GM19463 (cell line): ENCODE measurements around the gene RNASE8.
A peak's percentile ranks its signal among the peaks of the same experiment; 100 is the strongest.

Source experiments
- ATAC-seq: cut with Tn5 transposase; IDR thresholded peaks from one replicate; pipeline ENCODE4 v1.9.1; 2021; ENCODE audit warnings: mild to moderate bottlenecking, moderate library complexity; ENCODE audit not compliant: unreplicated experiment

The RNASE8 gene

DNA sequence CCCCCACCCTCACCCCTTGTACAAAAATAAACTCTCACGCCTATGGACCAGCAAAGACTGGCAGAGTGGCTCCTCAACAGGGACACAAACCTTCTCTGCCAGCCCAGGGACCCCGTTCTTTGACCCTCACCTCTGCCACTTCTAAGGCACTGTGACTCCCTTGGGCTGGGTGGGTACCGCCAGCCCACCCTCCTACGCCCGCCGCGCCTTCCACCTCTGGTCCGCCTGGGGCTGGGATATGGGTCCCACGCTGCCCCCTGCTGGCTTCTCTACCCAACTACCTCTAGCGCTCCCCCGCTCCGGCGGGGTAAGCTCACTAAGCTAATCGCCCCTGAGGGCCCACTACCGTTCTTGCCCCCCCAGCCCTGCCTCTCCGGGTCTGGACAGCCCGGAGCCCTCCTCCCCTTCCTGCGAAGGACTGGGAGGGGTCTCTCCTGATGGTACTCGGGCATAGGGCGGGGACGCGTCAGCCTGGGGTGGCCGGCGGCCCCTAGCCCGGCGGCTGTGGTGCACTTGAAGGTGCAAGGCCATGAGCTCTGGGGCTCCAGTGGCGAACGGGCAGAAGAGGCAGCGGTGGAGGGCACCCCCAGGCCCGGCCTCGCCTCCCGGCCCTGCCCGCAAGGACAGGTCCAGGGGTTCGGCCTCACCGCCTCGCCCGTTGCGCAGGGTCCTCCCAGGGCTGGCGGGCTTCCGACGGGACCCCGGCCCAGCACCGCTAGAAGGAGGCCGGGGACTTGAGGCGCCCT, 32.7 kb downstream of the RNASE8 start:
- ATAC-seq = no peak

DNA sequence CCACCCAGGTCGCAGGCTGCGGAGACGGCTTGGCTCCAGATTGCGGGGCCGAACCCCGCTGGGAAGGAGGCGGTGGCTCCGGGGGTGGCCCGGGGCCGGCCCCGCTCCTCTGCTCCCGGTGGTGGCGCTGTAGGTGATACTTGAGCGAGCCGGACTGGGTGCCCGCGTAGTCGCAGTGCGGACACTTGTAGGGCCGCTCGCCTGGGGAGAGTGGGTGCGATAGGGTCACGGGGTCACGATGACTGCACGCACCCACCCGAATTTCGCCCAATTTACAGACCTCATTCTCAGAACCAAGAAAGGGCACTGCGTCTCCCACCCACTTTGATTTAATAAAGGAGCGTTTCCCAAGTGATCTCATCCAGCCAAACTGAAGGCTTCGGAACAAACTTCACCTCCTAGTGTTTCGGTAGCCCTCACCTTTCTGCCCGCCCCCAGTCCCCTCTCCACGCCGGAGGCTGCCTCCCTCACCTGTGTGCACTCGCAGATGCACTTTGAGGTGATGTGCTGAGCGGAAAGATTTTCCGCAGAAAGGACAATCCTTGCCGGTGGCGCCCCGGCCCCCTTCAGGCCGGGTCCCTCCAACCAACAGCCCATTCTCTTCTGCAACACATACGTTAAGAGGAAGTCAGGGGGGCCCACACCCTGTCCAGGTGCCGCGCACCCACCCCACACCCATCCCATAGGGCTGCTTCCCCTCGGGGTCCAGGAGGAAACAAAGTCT, 33.5 kb downstream of the RNASE8 start:
- ATAC-seq = no peak

DNA sequence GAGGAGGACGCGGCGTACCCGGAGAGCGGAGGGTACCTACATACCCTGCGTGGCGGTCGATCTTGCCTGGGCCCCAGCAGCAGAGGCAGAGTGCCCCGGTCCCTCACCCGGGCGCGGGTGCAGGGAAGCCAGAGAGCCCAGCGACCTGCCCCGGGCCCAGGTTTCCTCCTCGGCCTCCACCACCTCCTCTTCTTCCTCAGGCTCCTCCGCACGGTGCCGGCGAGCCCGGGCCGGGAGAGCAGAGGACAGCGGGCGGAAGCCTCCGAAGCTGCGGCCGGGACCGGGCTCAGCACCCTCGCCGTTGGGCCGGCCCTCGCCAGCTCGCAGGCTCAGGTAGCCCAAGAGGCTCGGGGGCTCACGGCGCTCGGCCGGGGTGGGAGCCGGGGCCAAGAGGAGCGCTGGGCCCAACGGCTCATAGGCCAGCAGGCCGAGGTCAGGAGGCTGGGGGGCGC, 34.2 kb downstream of the RNASE8 start:
- no peak for ATAC-seq

DNA sequence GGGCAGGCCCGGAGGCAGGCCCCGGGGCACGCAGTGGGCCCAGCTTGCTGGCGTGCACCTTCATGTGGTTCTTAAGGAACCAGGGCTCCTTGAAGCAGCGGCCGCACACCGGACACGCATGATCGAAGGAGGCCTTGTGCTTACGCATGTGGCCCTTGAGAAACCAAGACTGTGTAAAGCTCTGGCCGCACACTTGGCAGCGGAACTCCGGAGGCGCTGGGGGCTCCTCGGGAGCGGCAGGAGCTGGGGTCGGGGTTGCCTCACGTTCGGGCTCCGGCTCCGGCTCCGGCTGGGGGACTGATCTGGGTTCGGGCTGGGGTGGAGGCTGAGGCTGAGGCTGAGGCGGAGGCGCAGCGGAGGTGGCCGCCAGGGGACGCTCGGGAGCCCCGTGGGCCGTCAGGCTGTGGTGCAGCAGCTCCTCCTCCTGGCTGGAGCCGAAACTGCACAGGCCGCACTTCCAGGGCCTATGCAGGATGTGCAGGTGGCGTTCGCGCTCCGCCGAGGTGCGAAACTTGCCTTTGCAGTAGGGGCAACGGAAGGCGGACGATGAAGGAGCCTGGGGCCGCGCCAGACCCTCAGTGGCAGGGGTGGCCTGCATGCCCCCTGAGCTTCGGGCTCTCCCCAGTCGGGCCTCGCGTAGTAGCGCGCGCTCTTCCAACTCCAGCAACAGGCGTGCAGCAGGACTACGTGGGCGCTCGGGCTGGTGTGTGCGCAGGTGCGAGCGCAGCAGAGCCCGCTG, 34.8 kb downstream of the RNASE8 start:
- peak; percentile 93 for ATAC-seq

DNA sequence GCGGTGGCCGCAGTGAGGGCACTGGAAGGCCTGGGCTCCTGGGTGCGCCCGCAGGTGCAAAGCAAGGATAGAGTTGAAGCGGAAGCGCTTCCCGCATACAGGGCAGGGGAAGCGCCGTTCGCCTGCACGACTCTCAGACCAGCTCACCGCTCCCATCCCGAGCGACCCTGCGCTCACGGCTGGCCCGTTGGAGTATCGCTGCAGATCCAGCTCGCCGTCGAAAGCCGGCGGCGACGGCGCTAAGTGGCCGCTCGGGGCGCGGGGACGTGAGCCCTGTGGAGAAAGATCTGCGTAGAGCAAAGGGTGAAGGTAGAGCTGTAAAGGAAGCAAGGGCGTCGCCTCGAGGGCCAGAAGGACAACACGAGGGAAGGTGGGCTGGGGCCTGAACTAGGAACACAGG, 35.4 kb downstream of the RNASE8 start:
- ATAC-seq = no peak

DNA sequence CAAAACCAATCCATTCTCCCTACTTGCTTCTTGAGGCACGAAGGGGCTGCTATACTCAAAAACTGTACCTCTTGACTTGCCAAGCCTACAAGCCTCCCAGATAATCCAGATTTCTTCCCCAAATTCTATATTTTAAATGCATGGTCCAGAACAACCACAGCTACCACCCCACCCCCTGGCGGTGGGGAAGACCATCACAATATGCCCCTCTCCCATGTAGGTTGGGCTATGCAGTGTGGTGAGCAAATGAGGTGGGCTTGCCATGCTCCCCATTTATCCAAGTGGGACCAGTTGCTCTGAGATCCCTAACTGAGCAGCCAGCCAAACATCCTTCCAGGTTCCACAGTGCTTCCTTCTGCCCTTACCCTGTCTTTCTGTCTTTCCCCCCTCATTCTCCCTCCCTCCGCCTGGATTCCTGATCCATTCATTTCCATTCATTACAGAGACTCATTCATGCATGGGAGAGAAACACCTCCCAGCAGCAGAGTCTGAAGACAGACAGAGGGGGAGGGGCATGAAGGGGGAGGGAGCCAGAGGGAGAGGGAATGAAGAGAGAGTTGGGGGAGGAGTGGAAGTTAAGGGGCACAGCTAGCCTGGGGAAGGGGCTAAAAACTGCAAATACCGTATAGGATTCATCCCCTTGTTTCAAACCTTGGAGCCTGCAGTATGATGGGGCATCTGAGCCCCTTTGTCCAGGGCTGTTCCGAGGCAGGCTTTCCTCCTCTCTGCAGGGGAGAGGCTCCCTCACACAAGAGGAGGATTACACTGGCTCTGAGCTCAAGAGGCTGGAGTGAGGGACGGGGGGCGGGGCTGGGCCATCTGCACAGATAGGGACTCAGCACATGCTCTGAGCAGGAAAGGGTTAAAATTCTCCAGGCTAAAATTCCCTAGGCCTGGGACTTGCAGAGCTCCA, 36.4 kb downstream of the RNASE8 start:
- no peak for ATAC-seq

DNA sequence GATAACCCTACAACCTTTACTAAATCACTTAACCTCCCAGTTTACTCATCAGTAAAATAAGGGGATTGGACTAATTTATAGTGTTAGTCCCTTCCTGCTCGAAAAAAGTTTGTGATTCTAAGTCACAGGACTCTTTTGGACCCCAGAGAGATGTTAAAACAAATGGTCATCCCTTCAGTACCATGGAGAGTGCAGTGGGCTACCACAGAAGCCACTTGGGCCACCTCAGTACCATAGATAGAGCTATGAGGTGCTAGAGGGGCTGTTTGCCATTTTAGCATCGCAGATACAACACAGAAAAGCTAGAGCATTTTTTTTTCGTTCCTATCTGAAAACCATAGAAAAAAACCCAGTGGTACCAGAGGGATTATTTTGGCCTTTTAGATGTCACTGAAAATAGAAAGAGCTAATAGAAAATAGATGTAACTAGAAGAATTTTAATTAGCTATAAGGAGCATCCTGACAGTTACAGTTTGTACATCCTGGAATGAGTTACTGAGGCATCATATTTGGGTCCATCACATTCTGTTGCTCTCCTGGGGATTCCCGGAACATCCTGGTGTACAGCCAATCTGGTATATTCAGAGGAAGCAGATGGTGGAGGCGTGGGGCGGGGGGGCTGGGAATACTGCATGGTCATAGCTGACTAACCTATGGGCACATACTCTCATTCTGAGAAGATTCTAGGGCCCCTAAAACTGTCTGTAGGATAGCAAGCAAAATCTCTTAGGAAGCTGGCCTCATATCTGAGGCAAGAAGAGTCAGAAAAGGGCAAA, 38.0 kb downstream of the RNASE8 start:
- no peak for ATAC-seq

DNA sequence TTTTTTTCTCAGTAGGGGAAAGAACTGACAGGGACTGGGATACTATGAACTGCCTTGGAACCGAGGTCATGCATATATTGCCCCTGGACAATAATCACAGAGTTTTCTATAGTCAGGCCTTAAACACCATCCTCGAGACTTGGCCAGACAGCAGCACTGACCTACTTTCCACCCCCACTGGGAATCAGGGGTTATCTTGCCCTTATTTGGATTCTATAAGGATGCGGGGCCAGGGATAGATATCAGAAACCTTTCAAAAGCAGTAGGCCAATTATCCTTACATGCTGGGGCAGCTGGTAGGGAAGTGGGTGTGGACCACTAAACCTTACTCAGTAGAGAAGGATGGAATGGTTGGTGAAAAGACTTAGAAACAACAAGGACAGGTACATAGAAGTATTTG, 38.8 kb downstream of the RNASE8 start:
- no peak for ATAC-seq

DNA sequence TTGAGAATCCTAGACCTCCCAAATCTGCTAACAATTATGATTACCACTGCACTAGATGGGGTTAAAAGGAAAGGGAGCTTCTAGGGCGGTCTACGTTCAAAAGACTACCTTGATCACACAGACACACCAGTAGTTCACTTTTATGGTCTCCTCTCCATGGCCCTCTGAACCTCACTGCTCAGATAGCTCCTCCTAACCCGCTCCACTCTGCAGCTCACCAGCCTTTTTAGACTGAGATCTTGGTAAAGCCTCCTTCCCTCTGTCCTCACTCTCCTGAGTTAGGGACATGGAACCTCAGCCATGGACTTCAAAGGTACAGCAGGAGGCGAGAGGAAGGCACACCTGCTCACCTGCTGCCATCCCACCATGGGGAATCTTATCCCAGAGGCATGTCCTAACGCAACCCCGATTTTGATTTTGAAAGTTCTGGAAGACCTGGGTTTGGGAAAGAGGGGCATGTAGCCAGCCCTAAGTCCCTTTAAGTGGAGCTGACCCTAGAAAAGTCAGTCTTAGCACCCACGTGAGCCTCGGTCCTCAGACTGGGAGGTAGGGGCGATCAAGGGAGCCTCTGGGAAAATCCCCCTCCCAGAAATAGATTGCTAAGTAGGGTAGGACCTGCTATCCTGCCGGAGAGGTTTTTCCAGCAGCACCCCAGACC, 39.5 kb downstream of the RNASE8 start:
- ATAC-seq = no peak

DNA sequence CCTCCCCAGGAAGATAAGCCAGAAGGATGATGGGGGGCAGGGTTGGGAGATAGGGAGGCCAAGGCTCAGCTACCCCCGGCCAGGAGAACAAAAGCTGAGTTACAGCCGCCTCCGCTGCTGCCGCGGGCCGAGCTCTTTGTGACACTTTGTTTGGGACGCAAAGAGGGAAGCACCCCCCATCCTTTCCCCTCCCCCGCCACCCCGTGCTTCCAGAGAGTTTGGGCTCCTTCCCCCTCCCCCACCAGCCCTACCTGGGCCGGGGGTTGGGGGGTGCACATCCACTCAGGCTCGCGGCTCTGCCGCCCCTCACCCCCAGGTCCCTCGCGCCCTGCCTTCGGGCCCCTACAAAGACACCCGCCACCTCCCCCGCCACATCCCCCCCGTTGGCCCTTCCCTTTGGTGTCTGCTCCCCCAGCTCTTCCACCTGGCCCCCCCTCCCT, 40.0 kb downstream of the RNASE8 start:
- ATAC-seq = no peak

DNA sequence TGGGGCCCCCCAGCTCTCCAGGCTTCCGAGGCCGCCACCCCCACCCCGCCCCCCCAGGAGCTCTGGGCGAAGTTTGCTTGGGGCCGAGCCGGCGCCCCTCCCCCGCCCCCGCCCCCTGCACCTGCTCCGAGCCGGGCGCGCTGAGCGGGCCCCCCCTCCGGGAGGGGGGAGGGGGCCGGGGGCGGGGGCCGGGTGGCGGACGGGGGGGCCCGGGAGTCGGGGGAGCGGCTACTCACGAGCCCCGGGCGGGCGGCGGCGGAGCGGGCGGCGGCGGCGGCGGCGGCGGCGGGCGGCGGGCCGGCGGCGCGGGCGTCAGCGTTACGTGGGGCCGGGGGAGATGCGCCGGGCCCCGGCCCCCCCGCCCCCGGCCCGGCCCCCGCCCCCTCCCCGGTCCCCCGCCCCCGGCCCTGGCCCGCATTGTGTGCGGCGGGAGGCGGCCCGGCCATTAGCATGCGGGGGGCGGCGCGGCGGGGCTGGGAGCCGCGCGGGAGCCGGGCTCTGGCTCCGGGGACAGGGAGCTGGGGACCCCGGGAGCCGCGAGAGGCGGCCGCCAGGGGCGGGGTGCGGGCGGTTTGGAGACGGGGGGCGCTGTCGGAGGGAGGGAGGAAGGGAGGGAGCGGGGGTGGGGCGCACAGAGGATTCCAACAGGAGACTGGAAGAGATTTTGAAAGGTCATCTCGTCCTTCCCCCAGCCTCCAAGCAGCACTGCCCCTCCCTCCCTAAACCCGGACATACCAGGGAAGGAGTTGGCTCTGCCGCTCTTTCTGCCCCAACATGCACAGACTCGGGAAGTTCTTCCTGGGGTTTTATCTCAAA, 40.7 kb downstream of the RNASE8 start, which contains the start of gene ZNF219:
Gene ZNF219 (minus strand): TSS at position 580 of the 816 bp plus-strand sequence. CDS start 5,064 bp downstream, outside the sequence.
- no peak for ATAC-seq

DNA sequence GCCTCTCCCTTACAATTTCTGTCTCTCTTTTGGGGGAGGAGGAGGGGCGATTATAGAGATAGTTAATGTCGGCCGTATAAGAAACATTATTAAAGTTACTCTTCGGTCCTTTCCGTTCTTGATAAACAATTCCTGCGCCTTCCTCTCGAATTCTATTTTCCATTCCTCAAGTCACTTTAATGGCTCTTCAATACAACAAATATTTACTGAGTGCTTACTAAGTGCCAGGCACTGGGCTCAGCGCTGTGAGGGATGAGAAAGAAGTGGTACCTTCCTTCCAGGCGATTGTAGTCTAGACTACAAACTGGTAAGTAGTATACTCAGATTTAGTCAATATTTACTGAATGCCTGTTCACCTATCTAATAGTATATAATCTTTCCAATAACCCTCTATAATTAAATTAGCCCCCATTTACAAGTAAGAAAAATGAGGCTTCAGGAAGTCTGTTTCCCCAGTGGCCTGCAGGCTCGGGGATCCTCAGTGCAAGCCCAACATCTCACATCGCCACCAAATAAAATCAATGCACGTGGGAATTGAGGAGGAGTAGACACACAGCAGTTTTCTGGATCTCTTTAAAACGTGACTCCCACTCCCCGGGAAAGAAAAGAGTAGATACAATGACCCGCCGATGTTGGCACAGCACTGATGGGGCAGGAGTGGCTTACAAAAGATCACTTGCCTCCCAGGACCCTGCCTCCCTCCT, 41.4 kb downstream of the RNASE8 start:
- ATAC-seq = no peak

DNA sequence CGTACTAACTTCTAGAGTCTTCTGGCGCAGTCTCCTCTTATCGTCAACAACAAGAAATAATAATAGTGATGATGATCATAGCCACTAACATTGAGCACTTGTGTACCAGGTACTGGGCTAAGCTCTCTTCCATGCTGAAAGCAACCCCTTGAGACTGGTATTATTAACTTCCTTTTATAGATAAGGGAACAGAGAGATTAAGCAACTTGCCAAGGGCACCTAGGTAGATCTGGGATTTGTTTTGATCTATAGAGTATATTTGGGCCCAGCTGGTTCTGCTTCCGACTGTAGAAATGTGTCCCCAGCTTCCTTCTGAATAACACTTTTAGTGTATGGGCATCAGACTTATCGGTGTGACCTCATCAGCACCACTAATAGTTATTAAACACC, 42.0 kb downstream of the RNASE8 start:
- ATAC-seq = no peak

DNA sequence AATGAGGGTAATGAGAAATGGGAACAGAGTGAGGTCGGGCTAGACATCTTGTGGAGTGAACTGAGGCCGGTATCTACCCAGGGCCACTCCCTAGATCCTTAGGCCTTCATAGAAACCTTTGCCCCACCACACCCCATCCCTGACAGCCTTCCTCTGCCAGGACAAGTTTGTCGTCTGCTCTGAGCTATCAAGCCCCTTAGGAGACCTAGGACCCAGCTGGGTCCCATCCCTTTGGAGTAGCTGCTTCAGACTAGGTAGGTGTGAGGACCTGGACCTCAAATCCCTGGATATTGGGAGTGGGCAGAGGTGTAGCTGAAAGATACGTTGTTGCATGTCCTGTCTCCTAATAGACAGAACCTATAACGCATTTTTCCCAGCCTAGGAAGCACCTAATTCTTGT, 43.3 kb downstream of the RNASE8 start, which contains the start of gene TMEM253:
Gene TMEM253 (plus strand): TSS at position 136 of the 400 bp plus-strand sequence. CDS start 278 bp downstream, outside the sequence.
- no peak for ATAC-seq

DNA sequence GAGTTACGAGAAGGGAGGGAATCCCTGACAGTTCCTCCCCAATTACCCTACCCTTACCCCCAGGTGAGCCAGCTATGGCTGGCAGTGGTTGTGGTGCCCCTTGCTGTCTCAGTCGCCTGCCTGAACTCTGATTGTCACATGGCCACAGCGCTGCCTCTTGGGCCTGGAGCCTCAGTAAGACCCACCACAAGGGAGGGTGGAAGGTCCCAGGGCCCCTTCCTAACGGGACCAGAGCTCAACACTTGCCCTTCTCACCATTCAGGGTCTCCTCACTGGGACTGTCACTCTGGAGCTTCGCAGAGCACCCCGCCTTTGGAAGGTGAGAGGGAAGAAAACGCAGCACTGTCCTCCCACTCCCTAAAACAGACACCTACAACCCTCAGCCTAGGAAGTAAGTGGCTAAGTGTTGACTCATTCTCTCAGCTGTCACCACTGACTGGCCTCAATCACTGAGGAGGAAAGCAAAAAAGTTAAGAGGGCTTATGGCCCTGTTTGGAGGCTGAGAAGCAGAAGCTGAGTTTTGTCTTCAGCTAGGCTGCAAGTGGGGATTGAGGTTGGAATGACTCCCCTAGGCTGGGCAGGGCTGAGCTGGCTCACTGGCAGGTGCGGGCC, 44.3 kb downstream of the RNASE8 start:
- no peak for ATAC-seq

DNA sequence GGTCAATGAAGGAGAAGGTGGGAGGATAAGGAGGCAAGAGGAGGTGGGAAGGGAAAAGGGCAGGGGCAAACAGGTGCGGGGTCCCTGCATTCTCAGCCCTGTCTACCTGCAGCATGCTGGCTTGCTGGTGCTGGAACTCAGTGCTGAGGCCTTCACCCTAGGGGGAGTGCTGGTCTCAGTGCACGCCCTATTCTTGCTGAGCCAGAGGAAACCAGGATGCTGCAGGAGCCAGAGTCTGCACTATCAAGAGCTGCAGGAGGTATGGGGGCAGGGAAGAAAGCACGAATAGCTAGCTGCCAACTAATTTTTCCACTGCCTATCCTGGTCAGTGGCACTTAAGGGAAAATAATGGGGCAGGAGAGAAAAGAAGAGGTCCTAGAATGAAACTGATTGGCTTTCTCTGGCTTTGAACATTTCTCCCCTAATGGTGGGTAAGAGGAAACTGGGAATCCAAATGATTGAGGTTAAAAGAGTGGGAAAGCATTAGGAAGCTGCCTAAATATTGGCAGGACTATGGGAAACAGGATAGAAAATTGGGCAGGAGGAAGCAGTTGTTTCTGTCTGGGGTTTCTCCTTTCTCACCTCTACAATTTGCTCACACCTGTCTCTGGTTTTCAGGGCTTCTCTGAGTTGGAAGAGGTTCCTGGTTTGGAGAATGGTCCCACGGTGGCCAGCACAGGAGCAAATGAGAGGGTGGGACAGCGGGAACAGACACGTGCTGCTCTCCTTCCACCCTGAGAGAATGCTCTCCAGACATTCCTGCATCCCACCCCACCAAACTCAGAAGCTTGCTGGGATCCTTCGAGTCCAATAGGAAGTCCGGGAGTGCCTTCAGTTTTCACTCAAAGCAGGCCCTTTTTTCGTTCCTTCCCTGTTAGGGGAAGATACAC, 45.1 kb downstream of the RNASE8 start:
- no peak for ATAC-seq
